HL-60/S4 treated with retinoic acid at 250 ng/mL for 4 days and 3 days (cell line): Measurements from ENCODE around the gene XG.

ENCODE experiments used
- in situ Hi-C: fragments of 300-500 bp; cut with MboI; formaldehyde crosslinking; loops from 2 replicates; pipeline ENCODE4 v1.7.0; 2022; ENCODE audit warnings: low sequenced_read_pairs

The XG gene

GRCh38 chrX:2859197-2859797 is 107.5 kb downstream of the XG start:
- in situ Hi-C loops: no loop called here

DNA sequence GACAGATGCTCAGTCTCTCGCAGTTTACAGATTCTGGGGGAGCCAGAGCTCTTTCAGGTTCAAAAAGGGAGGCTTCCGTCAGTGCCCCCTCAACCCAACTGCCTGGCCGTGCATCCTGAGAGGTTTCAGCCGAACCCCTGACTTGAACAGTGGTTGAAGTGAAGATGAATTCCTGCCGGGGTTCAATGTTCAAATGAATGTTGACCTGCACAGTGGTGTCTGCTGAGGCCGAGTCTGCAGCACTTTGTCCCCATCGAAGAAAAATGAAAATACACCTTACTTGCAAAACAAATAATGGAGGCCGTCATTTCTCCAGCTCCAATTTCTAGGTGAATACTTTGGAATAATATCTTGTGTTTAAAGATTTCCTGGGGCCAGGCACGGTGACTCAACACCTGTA is 110.6 kb downstream of the XG start:
- in situ Hi-C loops: no loop called here

GRCh38 chrX:2863646-2864045 is 111.8 kb downstream of the XG start:
- in situ Hi-C loops: no loop called here
